Kasumi-1 (cell line): ENCODE results near the gene EXOC1L.

Source experiments
- DNase-seq, 2 experiments: peaks; one replicate each; lab custom pipeline; 2025; lab: John Stamatoyannopoulos, UW

EXOC1L gene

GRCh38 chr4:55819634-55820033, at the start of gene EXOC1L:
Gene EXOC1L, plus strand, starts transcription at chr4:55819790. Its CDS starts 237 bp downstream, at chr4:55820027.
- no peak for DNase-seq

- no peak for DNase-seq
Observed at GRCh38 chr4:55770662-55771061, 48.9 kb upstream of the EXOC1L start.

GRCh38 chr4:55781341-55781740, 38.2 kb upstream of the EXOC1L start:
- DNase-seq, result no peak

GRCh38 chr4:55781812-55782211, 37.8 kb upstream of the EXOC1L start:
- no peak for DNase-seq

GRCh38 chr4:55783584-55783983, 36.0 kb upstream of the EXOC1L start:
- DNase-seq, result no peak

GRCh38 chr4:55784747-55785146, 34.8 kb upstream of the EXOC1L start:
- no peak for DNase-seq

GRCh38 chr4:55791666-55792065, 27.9 kb upstream of the EXOC1L start:
- DNase-seq, result no peak

GRCh38 chr4:55793479-55793878, 26.1 kb upstream of the EXOC1L start:
- no peak for DNase-seq

- no peak for DNase-seq
Observed at GRCh38 chr4:55794053-55794452, 25.5 kb upstream of the EXOC1L start.

GRCh38 chr4:55795341-55795740, 24.2 kb upstream of the EXOC1L start:
- no peak for DNase-seq

GRCh38 chr4:55801498-55801897, 18.1 kb upstream of the EXOC1L start:
- DNase-seq, result no peak

- DNase-seq, result no peak
Observed at GRCh38 chr4:55807556-55807955, 12.0 kb upstream of the EXOC1L start.

GRCh38 chr4:55808186-55808585, 11.4 kb upstream of the EXOC1L start:
- DNase-seq, result no peak

GRCh38 chr4:55808632-55809031, 11.0 kb upstream of the EXOC1L start:
- no peak for DNase-seq

- DNase-seq, result no peak
Observed at GRCh38 chr4:55817691-55818090, 1.9 kb upstream of the EXOC1L start.

- DNase-seq, result no peak
Observed at GRCh38 chr4:55820279-55820678, 689 bp downstream of the EXOC1L start.

GRCh38 chr4:55822329-55822728, 2.7 kb downstream of the EXOC1L start:
- no peak for DNase-seq

- DNase-seq, result no peak
Observed at GRCh38 chr4:55824865-55825264, 5.3 kb downstream of the EXOC1L start.

GRCh38 chr4:55826986-55827385, 7.4 kb downstream of the EXOC1L start:
- no peak for DNase-seq

GRCh38 chr4:55827582-55827981, 8.0 kb downstream of the EXOC1L start:
- DNase-seq, result no peak

GRCh38 chr4:55830048-55830447, 10.5 kb downstream of the EXOC1L start:
- no peak for DNase-seq

GRCh38 chr4:55830716-55831115, 11.1 kb downstream of the EXOC1L start:
- no peak for DNase-seq

GRCh38 chr4:55834086-55834795, 14.7 kb downstream of the EXOC1L start:
- no peak for DNase-seq

GRCh38 chr4:55837903-55838302, 18.3 kb downstream of the EXOC1L start:
- DNase-seq, result no peak
